HG03159 (cell line): ENCODE measurements around the gene MYBPC2.
A peak's percentile ranks its signal among the peaks of the same experiment; 100 is the strongest.

Experiments
- ATAC-seq: cut with Tn5 transposase; IDR thresholded peaks from one replicate; pipeline ENCODE4 v1.9.1; 2021; ENCODE audit warnings: mild to moderate bottlenecking, moderate library complexity; ENCODE audit not compliant: unreplicated experiment

MYBPC2 gene

GRCh38 chr19:50496189-50497021 lies 63.7 kb downstream of the MYBPC2 start:
- no peak for ATAC-seq

- no peak for ATAC-seq
These were observed 64.3 kb downstream of the MYBPC2 start for GRCh38 chr19:50497022-50497405.

- no peak for ATAC-seq
These were observed 65.7 kb downstream of the MYBPC2 start for GRCh38 chr19:50498219-50499056.

GRCh38 chr19:50500060-50500752 lies 67.5 kb downstream of the MYBPC2 start:
- no peak for ATAC-seq

- no peak for ATAC-seq
These were observed 68.1 kb downstream of the MYBPC2 start for GRCh38 chr19:50500753-50501151.

- ATAC-seq: no peak
These were observed 68.5 kb downstream of the MYBPC2 start for GRCh38 chr19:50501186-50501567.

- no peak for ATAC-seq
These were observed 69.1 kb downstream of the MYBPC2 start for GRCh38 chr19:50501568-50502475.

GRCh38 chr19:50505856-50506611 lies 73.3 kb downstream of the MYBPC2 start:
- ATAC-seq: no peak

- no peak for ATAC-seq
These were observed 74.0 kb downstream of the MYBPC2 start for GRCh38 chr19:50506700-50507099.

- ATAC-seq: no peak
These were observed 74.7 kb downstream of the MYBPC2 start for GRCh38 chr19:50507376-50507775.

- no peak for ATAC-seq
These were observed 76.1 kb downstream of the MYBPC2 start for GRCh38 chr19:50508843-50509190.

- no peak for ATAC-seq
These were observed 76.7 kb downstream of the MYBPC2 start for GRCh38 chr19:50509366-50509765.

GRCh38 chr19:50510121-50510670 lies 77.5 kb downstream of the MYBPC2 start:
- no peak for ATAC-seq

- peak; percentile 16 for ATAC-seq
These were observed 78.0 kb downstream of the MYBPC2 start for GRCh38 chr19:50510700-50511068.

GRCh38 chr19:50511069-50511822 lies 78.6 kb downstream of the MYBPC2 start, which contains the start of gene JOSD2:
JOSD2 (minus strand) TSS chr19:50511191; CDS start chr19:50510431, 760 bp downstream.
- peak; percentile 80 for ATAC-seq

GRCh38 chr19:50512112-50512998 lies 79.7 kb downstream of the MYBPC2 start:
- no peak for ATAC-seq

GRCh38 chr19:50512999-50513745 lies 80.5 kb downstream of the MYBPC2 start:
- ATAC-seq: no peak
